IMR-90 (cell line): ENCODE measurements around the gene GRAMD2A. TPM values are rescaled to one million over a fixed set of nuclear protein-coding genes. Genes with fewer than 3 reads are reported as not detected.

Source experiments
- ATAC-seq: fragments of 200-7000 bp; cut with Tn5 transposase; 2 replicates; pipeline ENCODE4 v1.9.1; 2020; ENCODE audit warnings: low read depth, mild to moderate bottlenecking, moderate library complexity
- BruUV-seq: library from RNA; stranded (reverse); fragments of 400-500 nt; replicated peaks from 2 replicates; lab custom pipeline; 2021; lab: Mats Ljungman, UMichigan
- CTCF ChIA-PET: fragments of 300-600 bp; formaldehyde crosslinking; extraction: SDS; loops from one replicate; lab custom pipeline; 2021; ENCODE audit warnings: antibody characterized with exemption; lab: Yijun Ruan, JAX
- POLR2A ChIA-PET: fragments of 300-600 bp; sonication (Branson Sonifier 250); formaldehyde crosslinking; loops from one replicate; lab custom pipeline; 2022; ENCODE audit warnings: antibody characterized with exemption; ENCODE audit not compliant: unreplicated experiment; lab: Charles Lee
- DNase-seq: peaks from one replicate; pipeline ENCODE4 v3.0.0; 2013
- H2AFZ ChIP-seq: replicated peaks from 2 replicates; pipeline ENCODE3; 2013; ENCODE audit warnings: low read length, mild to moderate bottlenecking; ENCODE audit not compliant: poor library complexity
- H2AK5ac ChIP-seq: 2 replicates; pipeline ENCODE4 v1.6.1; 2013; ENCODE audit warnings: low read depth, low read length, inconsistent platforms
- H2AK9ac ChIP-seq: replicated peaks from 2 replicates; pipeline ENCODE3; 2013; ENCODE audit warnings: mild to moderate bottlenecking, low read depth, low read length, moderate library complexity; ENCODE audit not compliant: poor library complexity
- H2BK120ac ChIP-seq: 2 replicates; pipeline ENCODE4 v1.6.1; 2013; ENCODE audit warnings: low read depth, low read length, inconsistent platforms
- H2BK15ac ChIP-seq: 3 replicates; pipeline ENCODE4 v1.6.1; 2013; ENCODE audit warnings: low read depth, low read length, inconsistent platforms
- H2BK20ac ChIP-seq: 2 replicates; pipeline ENCODE4 v1.6.1; 2013; ENCODE audit warnings: low read depth, mild to moderate bottlenecking, inconsistent platforms, low read length, moderate library complexity
- H2BK5ac ChIP-seq: 2 replicates; pipeline ENCODE4 v1.6.1; 2013; ENCODE audit warnings: mild to moderate bottlenecking, low read depth, low read length, inconsistent platforms; ENCODE audit not compliant: poor library complexity, severe bottlenecking
- H3K14ac ChIP-seq: replicated peaks from 2 replicates; pipeline ENCODE4 v1.6.1; 2013; ENCODE audit warnings: low read depth, low read length, inconsistent platforms
- H3K18ac ChIP-seq: 2 replicates; pipeline ENCODE4 v1.6.1; 2013; ENCODE audit warnings: low read depth, low read length, control low read depth
- H3K23ac ChIP-seq: 2 replicates; pipeline ENCODE4 v1.6.1; 2013; ENCODE audit warnings: low read depth, low read length, inconsistent platforms
- H3K27ac ChIP-seq: 2 replicates; pipeline ENCODE4 v1.5.1; 2013; ENCODE audit warnings: mild to moderate bottlenecking, control low read depth, low read length; ENCODE audit not compliant: insufficient read depth
- H3K27me3 ChIP-seq: 2 replicates; pipeline ENCODE4 v1.6.1; 2013; ENCODE audit warnings: low read length; ENCODE audit not compliant: control insufficient read depth, insufficient read depth
- H3K36me3 ChIP-seq: 2 replicates; pipeline ENCODE4 v1.6.1; 2013; ENCODE audit warnings: low read length, mixed read lengths; ENCODE audit not compliant: control insufficient read depth, insufficient read depth
- H3K4ac ChIP-seq: 2 replicates; pipeline ENCODE4 v1.6.1; 2013; ENCODE audit warnings: low read depth, low read length, inconsistent platforms
- H3K4me1 ChIP-seq: 2 replicates; pipeline ENCODE4 v1.6.1; 2013; ENCODE audit warnings: low read length, mixed read lengths; ENCODE audit not compliant: control insufficient read depth, insufficient read depth
- H3K4me2 ChIP-seq: 2 replicates; pipeline ENCODE4 v1.6.1; 2013; ENCODE audit warnings: low read depth, mild to moderate bottlenecking, control low read depth, low read length, moderate library complexity
- H3K4me3 ChIP-seq: 2 replicates; pipeline ENCODE4 v1.5.1; 2013; ENCODE audit warnings: low read depth, mild to moderate bottlenecking, control low read depth, low read length, moderate library complexity; ENCODE audit not compliant: insufficient read depth
- H3K56ac ChIP-seq: 2 replicates; pipeline ENCODE4 v1.6.1; 2013; ENCODE audit warnings: low read length, inconsistent platforms; ENCODE audit not compliant: insufficient read depth; ENCODE audit errors: extremely low read depth
- H3K79me1 ChIP-seq, 2 experiments: 2 replicates each; pipeline ENCODE4 v1.6.1; 2013; ENCODE audit warnings: low read length in 2 of 2, inconsistent platforms in 1 of 2, low read depth in 1 of 2
- H3K9ac ChIP-seq: 2 replicates; pipeline ENCODE4 v1.6.1; 2013; ENCODE audit warnings: low read depth, low read length, control low read depth
- H3K9me1 ChIP-seq: 2 replicates; pipeline ENCODE4 v1.6.1; 2013; ENCODE audit warnings: low read length, inconsistent platforms; ENCODE audit not compliant: insufficient read depth
- H3K9me3 ChIP-seq: 2 replicates; pipeline ENCODE4 v1.6.1; 2013; ENCODE audit warnings: low read length; ENCODE audit not compliant: control insufficient read depth, insufficient read depth
- H4K20me1 ChIP-seq: 2 replicates; pipeline ENCODE4 v1.6.1; 2013; ENCODE audit warnings: low read length, inconsistent platforms; ENCODE audit not compliant: insufficient read depth
- H4K5ac ChIP-seq: 2 replicates; pipeline ENCODE4 v1.6.1; 2013; ENCODE audit warnings: mild to moderate bottlenecking, low read depth, low read length, control low read depth
- H4K8ac ChIP-seq, 2 experiments: 2 replicates each; pipeline ENCODE4 v1.6.1; 2013; ENCODE audit warnings: low read depth in 2 of 2, low read length in 2 of 2, control low read depth in 1 of 2, inconsistent platforms in 1 of 2
- H4K91ac ChIP-seq: 2 replicates; pipeline ENCODE4 v1.6.1; 2013; ENCODE audit warnings: low read depth, low read length, inconsistent platforms; ENCODE audit not compliant: insufficient read depth
- BHLHE40 ChIP-seq: fragments of 150-350 bp; IDR thresholded peaks from 2 replicates; pipeline ENCODE4 v1.6.1; 2016; ENCODE audit warnings: mild to moderate bottlenecking, low read depth, low read length
- CTCF ChIP-seq: conservative IDR thresholded peaks from 2 replicates; pipeline ENCODE4 v1.5.1; 2012; ENCODE audit warnings: mild to moderate bottlenecking, low read depth, low read length, improper control_type of control experiment
- ELK1 ChIP-seq: fragments of 150-350 bp; IDR thresholded peaks from 2 replicates; pipeline ENCODE4 v1.6.1; 2016; ENCODE audit warnings: low read depth, mild to moderate bottlenecking, low read length, moderate library complexity, borderline replicate concordance
- FOS ChIP-seq: fragments of 150-350 bp; IDR thresholded peaks from 2 replicates; pipeline ENCODE4 v1.6.1; 2016; ENCODE audit warnings: low read depth, low read length
- RFX5 ChIP-seq: IDR thresholded peaks from 2 replicates; pipeline ENCODE4 v1.8.0; 2012; ENCODE audit warnings: low read depth, mild to moderate bottlenecking, low read length, moderate library complexity
- SMC3 ChIP-seq: fragments of 150-350 bp; IDR thresholded peaks from 2 replicates; pipeline ENCODE4 v1.6.1; 2016; ENCODE audit warnings: low read depth, mild to moderate bottlenecking, antibody characterized with exemption, low read length, moderate library complexity
- WGBS, 2 experiments: methylation state at CpG; one replicate each; pipeline versions ENCODE4 v1.1.5 to v1.1.7; 2013; ENCODE audit warnings: missing lambda C conversion rate in 2 of 2; ENCODE audit not compliant: insufficient read length in 1 of 2; ENCODE audit errors: extremely low coverage in 2 of 2; 5-methylcytosine and 5-hydroxymethylcytosine counted together
- dilution Hi-C: fragments of 300-500 bp; cut with HindIII; formaldehyde crosslinking; loops from one replicate; pipeline ENCODE4 v1.14.3; 2018; ENCODE audit warnings: low sequenced_read_pairs; ENCODE audit not compliant: unreplicated experiment
- in situ Hi-C: fragments of 300-500 bp; cut with MboI; formaldehyde crosslinking; loops from 3 replicates; pipeline ENCODE4 v1.14.3; 2019; ENCODE audit warnings: low sequenced_read_pairs, inconsistent platforms, mixed read lengths
- intact Hi-C: fragments of 100-400 bp; cut with micrococcal nuclease; formaldehyde crosslinking; loops from 2 replicates; pipeline ENCODE4 v1.10.0; 2022
- polyA plus RNA-seq, 3 experiments: library from polyadenylated mRNA; depleted of rRNA; stranded (reverse); fragments of >200 nt; gene quantifications; 2 replicates each; pipeline ENCODE4 v1.2.3, GENCODE V29; 2012; ENCODE audit warnings: low replicate concordance in 1 of 3
- total RNA-seq: library from RNA; depleted of rRNA; stranded (reverse); fragments of >200 nt; gene quantifications from 2 replicates; pipeline ENCODE4 v1.2.3, GENCODE V29; 2012

GRAMD2A gene
- total and polyA plus RNA-seq, 2 of the 4 experiments (the other 2 are of a cell fraction), result 0.14 to 0.18 TPM

GRCh38 chr15:72180761-72181324 lies 16.7 kb downstream of the GRAMD2A start:
- WGBS, 2 experiments, result 86% methylated on average over 3 of the region's 5 CpGs; no CpG with 5 or more reads in 1 of the 2 experiments
- no peak overlapping the region for H3K56ac ChIP-seq
- H4K20me1 ChIP-seq, result no peaks in the 10 kb centered on the region; the same call in 1 of the 2 replicates
- H3K36me3 ChIP-seq, result no peaks in the 10 kb centered on the region
- peaks cover 3% of the 10 kb centered on the region; the same call in 1 of the 2 replicates for H3K4me1 ChIP-seq
- no peak overlapping the region for H2BK15ac ChIP-seq
- H3K23ac ChIP-seq, result no peak overlapping the region
- ATAC-seq (no peak), DNase-seq (no peak)
- POLR2A ChIA-PET, result no interaction called here
- H2AK9ac ChIP-seq, result no peak overlapping the region
- no peak overlapping the region for H3K4me2 ChIP-seq
- no peak overlapping the region for H2AK5ac ChIP-seq
- CTCF ChIA-PET, result no interaction called here
- dilution Hi-C loops, result no loop called here
- no peak overlapping the region for H4K8ac ChIP-seq
- in situ Hi-C loops, result no loop called here
- no peak overlapping the region for H3K4ac ChIP-seq
- no peak overlapping the region for H2BK5ac ChIP-seq
- TF ChIP-seq FOS (no peak), SMC3 (no peak), ELK1 (no peak), BHLHE40 (no peak), CTCF (no peak), RFX5 (no peak)
- intact Hi-C loops, result no loop called here
- H3K9me1 ChIP-seq, result no peaks in the 10 kb centered on the region
- no peak overlapping the region for H3K9ac ChIP-seq
- H3K9me3 ChIP-seq, result no peaks in the 10 kb centered on the region
- H3K4me3 ChIP-seq, result no peak overlapping the region
- no peak overlapping the region for H3K14ac ChIP-seq
- H2BK20ac ChIP-seq, result no peak overlapping the region
- H4K5ac ChIP-seq, result no peak overlapping the region
- H3K79me1 ChIP-seq, result no peaks in the 10 kb centered on the region
- H4K91ac ChIP-seq, result no peak overlapping the region
- H3K27ac ChIP-seq, result no peak overlapping the region
- no TSS peak for BruUV-seq
- H3K27me3 ChIP-seq, result peaks cover 35% of the 10 kb centered on the region
- no peak overlapping the region for H2BK120ac ChIP-seq
- no peak overlapping the region for H2AFZ ChIP-seq
- no peak overlapping the region for H3K18ac ChIP-seq
